PFSK-1 (cell line): Measurements from ENCODE around the gene CTNS.

Experiments
- FOXP2 ChIP-seq: optimal IDR thresholded peaks from 2 replicates; pipeline ENCODE3; 2011; ENCODE audit warnings: borderline replicate concordance, control low read depth, inconsistent platforms; ENCODE audit not compliant: insufficient read depth; ENCODE audit errors: extremely low read length, extremely low read depth
- POLR2AphosphoS5 ChIP-seq: IDR thresholded peaks from 2 replicates; pipeline ENCODE4 v1.6.1; 2012; ENCODE audit warnings: low read depth, mild to moderate bottlenecking, control low read depth, low read length, moderate library complexity
- SIN3A ChIP-seq: IDR thresholded peaks from 2 replicates; pipeline ENCODE4 v1.6.1; 2012; ENCODE audit warnings: mild to moderate bottlenecking, low read length, moderate library complexity, borderline replicate concordance; ENCODE audit not compliant: insufficient read depth
- TAF1 ChIP-seq: IDR thresholded peaks from 2 replicates; pipeline ENCODE4 v1.6.1; 2012; ENCODE audit warnings: low read length, control low read depth, borderline replicate concordance; ENCODE audit not compliant: insufficient read depth
- TF ChIP-seq, protein P1 (sequence below), 2 experiments: IDR thresholded peaks; 2 replicates each; pipeline versions ENCODE4 v1.6.1 to v1.8.0; 2011 to 2012; ENCODE audit warnings: low read depth in 2 of 2, low read length in 2 of 2, control low read depth in 1 of 2, inconsistent platforms in 1 of 2, mild to moderate bottlenecking in 1 of 2, moderate library complexity in 1 of 2; ENCODE audit not compliant: insufficient read depth in 1 of 2

- TF ChIP-seq SIN3A (no peak), POLR2AphosphoS5 (no peak), TAF1 (no peak), FOXP2 (no peak)
- TF ChIP-seq, protein P1, sequence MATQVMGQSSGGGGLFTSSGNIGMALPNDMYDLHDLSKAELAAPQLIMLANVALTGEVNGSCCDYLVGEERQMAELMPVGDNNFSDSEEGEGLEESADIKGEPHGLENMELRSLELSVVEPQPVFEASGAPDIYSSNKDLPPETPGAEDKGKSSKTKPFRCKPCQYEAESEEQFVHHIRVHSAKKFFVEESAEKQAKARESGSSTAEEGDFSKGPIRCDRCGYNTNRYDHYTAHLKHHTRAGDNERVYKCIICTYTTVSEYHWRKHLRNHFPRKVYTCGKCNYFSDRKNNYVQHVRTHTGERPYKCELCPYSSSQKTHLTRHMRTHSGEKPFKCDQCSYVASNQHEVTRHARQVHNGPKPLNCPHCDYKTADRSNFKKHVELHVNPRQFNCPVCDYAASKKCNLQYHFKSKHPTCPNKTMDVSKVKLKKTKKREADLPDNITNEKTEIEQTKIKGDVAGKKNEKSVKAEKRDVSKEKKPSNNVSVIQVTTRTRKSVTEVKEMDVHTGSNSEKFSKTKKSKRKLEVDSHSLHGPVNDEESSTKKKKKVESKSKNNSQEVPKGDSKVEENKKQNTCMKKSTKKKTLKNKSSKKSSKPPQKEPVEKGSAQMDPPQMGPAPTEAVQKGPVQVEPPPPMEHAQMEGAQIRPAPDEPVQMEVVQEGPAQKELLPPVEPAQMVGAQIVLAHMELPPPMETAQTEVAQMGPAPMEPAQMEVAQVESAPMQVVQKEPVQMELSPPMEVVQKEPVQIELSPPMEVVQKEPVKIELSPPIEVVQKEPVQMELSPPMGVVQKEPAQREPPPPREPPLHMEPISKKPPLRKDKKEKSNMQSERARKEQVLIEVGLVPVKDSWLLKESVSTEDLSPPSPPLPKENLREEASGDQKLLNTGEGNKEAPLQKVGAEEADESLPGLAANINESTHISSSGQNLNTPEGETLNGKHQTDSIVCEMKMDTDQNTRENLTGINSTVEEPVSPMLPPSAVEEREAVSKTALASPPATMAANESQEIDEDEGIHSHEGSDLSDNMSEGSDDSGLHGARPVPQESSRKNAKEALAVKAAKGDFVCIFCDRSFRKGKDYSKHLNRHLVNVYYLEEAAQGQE (IDR thresholded peaks at IDR 0.05; ENCODE audit: insufficient read depth in 1 of 2, low read depth in 2 of 2, low read length in 2 of 2): no peak
These were observed 8.8 kb downstream of the CTNS start for GRCh38 chr17:3645310-3645709.
